Jurkat, Clone E6-1 (cell line): Measurements from ENCODE around the gene RAB37. TPM values are rescaled to one million over a fixed set of nuclear protein-coding genes. Genes with fewer than 3 reads are reported as not detected.
A peak's percentile ranks its signal among the peaks of the same experiment; 100 is the strongest.

Source experiments
- DNase-seq: peaks from one replicate; pipeline ENCODE4 v3.0.0-alpha.2; 2011; ENCODE audit warnings: low read depth, low spot score
- H3K4me3 ChIP-seq: 2 replicates; pipeline ENCODE4 v1.5.1; 2011; ENCODE audit warnings: mild to moderate bottlenecking, low read length, control low read depth, moderate library complexity
- polyA plus RNA-seq: library from polyadenylated mRNA; unstranded; fragments of >200 nt; gene quantifications from one replicate; pipeline ENCODE4 v1.2.1, GENCODE V29; 2012; ENCODE audit warnings: missing spikeins; ENCODE audit not compliant: insufficient read length, insufficient read depth

RAB37 gene, protein sequence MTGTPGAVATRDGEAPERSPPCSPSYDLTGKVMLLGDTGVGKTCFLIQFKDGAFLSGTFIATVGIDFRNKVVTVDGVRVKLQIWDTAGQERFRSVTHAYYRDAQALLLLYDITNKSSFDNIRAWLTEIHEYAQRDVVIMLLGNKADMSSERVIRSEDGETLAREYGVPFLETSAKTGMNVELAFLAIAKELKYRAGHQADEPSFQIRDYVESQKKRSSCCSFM
- polyA plus RNA-seq: 59.9 TPM

DNA sequence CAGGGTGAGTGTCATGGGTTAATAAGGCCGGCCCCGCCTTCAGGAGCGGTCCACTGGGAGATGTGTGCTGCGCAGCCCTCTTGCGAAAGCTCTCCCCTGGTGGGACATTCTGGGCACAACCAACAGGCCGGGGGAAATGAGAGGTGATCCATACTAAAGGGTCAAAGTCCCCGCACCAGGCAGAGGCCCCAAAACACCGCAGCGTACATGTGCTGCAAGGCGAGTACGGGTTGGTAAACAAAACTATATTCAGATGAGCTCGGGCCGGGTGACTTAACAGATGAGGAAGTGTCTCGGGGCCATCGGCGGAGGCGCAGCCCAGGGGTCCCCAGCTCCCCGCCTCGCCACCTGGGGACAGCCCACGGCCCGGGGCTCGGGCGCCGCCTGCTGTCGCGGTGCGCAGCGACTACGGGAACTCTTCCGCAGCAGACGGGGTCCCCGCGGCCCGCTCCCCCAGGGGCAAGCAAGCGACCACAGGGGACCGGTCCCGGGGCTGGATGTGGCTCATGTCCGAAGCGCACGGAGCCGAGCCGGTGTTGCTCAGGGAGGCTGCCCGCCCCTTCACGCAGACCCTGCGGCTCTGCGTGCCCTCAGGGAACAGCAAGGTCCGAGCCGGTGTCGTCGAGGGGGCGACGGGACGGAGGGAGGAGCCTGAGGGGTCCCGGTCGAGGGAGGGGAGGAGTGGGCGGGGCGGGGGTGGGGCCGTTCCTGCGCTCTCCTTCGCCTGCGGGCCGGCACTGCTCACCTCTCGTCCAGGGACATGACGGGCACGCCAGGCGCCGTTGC lies at the start of gene RAB37:
TSS of gene RAB37 (plus strand) at position 744 of the 786 bp plus-strand sequence. CDS start at position 761, 17 bp downstream.
- no peak for DNase-seq
- peak within 1 kb of the TSS; percentile 82 for H3K4me3 ChIP-seq

DNA sequence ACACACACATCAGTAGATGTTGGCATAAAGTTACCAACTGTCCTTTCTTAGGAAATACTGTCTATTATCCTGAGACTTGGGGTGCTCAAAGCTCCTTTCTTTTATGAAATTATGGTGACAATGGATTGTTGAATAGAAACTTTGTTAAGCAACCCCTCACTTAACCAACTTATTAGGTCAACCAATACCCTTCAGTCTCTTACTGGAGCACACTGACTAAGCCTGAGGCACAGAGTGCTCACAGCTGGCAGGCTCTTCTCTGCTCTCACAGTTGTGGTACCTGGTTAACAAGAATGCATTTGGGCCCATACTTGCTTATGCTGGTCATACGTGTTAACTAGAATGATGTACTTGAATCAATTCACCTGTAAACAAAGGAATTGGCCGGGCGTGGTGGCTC lies 49.2 kb upstream of the RAB37 start:
- H3K4me3 ChIP-seq: no peak overlapping the region
- DNase-seq: no peak

DNA sequence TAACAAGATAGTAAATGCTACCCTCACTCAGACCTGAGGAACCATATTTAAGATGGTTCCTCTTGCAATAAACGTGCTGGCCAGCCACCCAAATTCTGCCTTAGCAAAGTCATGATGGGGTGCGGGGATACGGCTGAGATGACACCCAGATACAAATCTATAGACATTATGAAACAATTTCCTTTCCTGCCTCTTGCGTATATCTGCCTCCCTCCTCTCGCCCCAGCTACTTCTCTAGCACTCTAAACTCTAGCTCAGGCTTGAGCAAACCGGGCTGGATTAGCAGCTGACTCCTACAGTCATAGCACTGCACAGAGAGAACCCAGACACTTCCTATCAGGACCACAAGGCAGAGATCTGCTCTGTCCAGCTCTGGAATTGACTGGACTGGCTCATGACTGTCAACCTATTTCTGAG lies 46.6 kb upstream of the RAB37 start:
- no peak overlapping the region for H3K4me3 ChIP-seq
- no peak for DNase-seq

DNA sequence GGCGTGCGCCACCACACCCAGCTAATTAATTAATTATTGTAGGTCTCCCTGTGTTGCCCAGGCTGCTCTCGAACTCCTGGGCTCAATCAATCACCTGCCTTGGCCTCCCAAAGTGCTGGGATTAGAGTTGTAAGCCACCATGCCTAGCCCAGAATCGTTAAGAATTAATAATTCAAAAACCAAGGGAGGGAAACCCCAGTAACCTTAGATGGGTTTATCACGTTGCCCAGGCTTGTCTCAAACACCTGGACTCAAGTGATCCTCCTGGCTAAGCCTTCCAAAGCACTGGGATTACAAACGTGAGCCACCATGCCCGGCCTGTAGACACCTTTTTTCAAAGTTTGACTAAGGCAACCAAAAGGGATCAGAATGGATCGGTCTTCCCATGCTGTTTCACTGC lies 45.9 kb upstream of the RAB37 start:
- DNase-seq: no peak

DNA sequence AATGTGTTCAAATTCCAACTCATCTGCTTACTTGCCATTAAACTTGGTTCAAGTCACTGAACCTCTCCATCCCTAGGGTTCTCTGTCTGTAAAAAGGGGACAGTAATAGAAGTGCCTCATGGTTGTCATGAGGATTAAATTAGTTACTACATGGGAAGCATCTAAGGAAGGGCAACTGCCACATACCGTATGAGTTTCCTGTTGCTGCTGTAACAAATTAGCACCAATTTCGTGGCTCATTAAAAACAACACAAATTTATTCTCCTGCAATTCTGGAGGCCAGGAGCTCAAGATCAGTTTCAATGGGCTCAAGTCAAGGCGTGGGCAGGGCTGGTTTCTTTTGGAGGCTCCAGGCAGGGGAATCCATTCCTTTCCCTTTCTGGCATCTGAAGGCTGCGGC lies 43.0 kb upstream of the RAB37 start:
- no peak for DNase-seq
- no peak overlapping the region for H3K4me3 ChIP-seq

More for the DNA sequence above, 45.9 kb upstream of the RAB37 start:
- H3K4me3 ChIP-seq: no peak overlapping the region

DNA sequence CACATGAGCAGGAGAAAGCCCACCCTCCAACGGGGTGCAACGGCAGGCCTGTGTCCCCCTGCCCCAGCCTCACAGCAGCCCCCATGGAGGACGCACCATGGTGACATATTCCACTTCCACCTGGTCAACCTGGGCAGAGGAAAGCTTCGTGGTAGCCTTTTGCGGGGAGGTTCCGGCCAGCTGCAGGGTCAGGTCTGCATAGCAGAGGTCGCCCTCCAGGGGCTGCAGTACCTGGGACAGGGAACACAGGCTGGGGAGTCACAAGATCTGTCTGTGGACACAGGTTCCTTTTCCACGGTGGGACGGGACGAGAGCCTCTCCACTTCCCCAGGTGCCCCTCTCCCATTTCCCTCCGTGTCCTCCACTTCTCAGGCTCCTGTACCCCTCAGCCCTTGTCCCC lies 41.4 kb upstream of the RAB37 start:
- no peak for DNase-seq
- H3K4me3 ChIP-seq: no peak overlapping the region

DNA sequence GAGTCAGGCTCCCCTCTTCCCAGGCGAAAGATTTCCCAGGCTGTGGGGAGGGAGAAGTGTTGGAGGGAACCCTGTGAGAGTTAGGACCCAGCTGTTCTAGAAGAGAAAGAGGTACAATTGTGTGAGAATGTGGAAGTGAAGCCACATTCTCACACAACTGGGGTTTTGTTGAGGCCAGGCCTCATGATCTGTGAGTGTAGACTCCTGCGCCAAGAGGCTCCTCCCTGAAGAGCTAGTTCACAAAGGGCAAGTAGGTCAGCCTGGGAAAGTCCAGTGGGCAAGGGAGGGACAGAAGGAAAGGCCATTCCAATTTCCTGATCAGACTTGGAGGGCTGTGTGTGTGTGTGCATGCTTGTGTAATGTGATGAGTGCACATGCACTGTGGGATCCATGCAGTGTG lies 39.5 kb upstream of the RAB37 start:
- H3K4me3 ChIP-seq: no peak overlapping the region
- no peak for DNase-seq

DNA sequence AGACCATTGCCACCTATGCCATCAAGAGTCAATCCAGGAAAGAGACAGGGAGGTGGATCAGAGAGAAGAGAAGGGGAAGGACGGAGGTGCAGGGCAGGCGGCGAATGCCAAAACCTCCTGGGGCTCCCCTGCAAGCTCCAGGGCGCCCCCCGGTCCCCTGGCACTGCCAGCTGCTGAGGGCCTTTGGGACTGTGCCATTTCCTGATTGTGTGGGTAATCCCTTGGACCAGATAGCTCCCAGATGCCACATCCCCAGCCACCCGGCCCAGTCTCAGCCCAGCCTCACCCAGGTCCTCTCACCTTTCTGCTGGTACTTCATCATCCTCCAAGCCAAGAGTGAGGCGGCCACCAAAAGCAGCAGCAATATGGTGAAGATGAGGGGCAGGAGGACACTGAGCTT lies 39.0 kb upstream of the RAB37 start:
- no peak for DNase-seq
- H3K4me3 ChIP-seq: no peak overlapping the region

DNA sequence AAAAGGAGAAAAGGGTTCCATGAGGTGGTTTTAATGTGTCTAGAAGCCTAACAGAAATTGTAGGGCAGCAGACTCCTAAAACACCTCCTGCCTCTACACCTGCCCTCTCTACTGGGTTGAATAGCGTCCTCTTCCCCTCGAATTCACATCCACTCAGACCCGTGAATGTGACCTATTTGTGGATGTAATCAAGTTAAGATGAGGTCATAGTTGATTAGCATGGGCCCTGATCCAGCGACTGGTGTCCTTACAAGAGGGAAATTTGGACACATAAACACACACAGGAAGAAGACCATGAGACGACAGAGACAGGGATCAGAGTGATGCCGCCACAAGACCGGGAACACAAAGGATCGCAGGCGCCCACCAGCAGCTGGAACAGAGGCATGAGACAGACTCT lies 37.8 kb upstream of the RAB37 start:
- H3K4me3 ChIP-seq: no peak overlapping the region
- DNase-seq: no peak

DNA sequence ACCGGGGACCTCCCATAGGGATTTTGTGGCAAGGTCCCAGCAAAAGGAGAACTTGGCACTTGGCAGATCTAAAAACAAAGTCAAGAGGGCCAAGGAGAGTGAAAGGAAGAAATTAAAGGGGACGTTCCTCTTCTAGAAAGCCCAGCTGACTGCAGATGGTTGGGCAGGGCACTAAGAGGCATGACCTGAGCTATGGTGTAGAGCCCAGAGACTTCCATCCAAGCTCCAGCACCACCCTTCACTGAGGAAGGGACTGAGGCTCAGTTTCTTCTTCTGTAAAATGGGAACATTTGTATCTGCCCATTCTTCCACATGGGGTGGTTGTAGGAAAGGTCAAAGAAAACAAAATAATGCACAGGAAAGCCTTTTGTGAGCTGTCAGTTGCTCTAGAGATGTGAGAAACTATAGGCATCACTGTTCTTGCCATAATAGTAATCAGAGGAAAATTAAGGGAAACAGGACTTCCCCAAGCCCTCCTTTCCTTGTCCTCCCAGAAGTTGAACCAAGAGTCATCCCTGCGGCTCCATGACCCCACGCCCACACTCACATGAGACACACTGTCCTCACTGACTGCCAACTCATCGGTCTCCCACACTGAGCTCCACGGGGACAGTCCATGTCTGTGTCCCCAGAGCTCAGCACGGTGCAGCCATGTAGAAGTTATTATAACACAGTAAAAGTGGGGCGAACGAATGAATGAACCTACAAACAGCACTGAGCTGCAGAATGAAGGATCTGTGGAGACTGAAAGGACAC lies 34.8 kb upstream of the RAB37 start:
- no peak for DNase-seq
- no peak overlapping the region for H3K4me3 ChIP-seq

DNA sequence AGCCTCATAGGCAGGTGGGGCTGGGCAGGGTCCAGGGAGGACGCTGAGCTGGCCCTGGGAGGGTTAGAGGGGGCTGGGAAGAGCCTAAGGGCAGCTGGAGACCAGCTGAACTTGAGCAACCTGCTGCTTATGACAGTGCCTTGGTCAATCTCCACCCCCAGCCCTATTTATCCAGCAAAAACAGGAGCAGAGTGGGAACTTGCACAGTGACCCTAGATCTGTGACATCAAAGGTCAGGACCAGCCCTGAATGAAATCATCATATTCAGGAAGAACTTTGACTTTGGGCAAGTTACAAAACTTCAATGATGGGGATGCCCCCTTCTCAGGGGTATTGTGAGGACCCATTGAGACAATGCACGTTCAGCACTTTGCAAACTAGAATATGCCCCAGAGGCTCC lies 33.7 kb upstream of the RAB37 start:
- H3K4me3 ChIP-seq: no peak overlapping the region

DNA sequence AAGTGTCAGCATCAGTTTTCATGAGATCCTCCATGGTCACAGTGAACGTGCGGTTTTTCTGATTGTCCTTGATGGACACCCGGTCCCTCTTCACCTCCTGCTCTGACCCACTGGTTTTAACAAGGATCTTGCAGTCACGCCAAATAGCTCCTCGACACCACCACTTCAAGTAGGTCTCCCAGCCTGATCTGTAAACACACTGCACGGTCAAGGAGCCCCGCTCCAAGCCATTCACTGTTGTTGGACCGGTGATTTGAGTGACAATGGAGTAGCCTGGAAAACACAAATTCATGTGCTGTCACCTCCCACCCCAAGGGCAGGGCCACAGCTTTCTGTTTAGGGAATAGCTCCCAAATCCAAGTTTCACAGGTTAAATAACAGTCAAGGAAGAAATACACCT lies 32.5 kb upstream of the RAB37 start:
- no peak for DNase-seq
- H3K4me3 ChIP-seq: no peak overlapping the region

More for the DNA sequence above, 33.7 kb upstream of the RAB37 start:
- no peak for DNase-seq

DNA sequence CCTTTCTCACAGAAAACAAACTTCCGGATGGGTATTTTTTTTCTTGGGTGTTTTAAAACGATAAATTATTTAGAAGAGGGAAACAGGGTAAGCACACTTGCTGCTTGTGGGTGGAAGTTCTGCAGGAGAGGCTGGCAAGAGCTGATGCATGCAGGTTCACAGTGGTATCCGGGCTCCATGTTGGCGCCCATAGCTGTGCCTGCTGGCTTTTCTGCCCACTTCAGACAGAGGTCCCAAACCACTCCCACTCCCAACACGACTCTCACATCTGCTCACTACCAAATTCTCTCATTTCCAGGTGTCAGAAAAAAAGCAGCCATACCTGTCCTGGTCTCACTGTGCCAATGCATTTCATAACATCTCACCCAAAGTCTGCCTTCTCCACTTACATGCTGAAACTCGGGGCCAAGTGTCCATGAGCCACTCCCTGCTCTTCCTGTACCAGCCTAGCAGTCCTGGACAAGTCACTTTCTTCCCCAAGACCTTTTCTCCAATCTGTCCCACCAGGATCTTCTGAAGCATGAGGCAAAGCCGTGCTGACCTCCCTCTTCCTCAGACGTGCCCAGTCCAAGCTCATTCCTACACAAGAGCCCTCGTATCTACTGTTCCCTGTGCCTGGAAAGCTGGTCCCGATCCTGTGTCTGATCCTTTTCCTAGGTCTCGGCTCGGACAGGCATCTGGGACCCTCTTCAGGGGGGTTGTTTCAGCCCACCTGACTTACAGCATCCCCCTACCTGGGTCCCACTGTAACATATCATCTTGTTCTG lies 25.8 kb upstream of the RAB37 start:
- DNase-seq: no peak
- H3K4me3 ChIP-seq: no peak overlapping the region

DNA sequence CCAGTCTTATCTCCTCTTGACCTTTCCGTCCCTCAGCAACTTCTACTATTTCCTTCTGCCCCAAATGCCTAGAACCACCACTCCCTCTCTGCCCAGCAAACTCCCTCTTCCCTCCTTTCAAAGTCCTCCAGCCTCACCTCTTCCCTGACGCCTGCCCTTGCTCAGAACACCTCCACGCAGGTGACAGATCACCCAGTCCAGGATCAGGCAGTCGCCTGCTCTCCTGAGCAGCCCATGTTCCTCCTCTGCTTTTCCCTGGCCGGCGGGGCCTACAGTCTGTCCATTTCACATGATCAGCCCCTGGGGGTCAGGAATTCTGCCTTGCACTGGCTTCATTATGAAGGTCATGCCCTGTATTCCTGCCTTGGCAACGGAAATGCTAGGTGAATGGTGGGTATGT lies 24.8 kb upstream of the RAB37 start:
- no peak overlapping the region for H3K4me3 ChIP-seq
- DNase-seq: no peak

DNA sequence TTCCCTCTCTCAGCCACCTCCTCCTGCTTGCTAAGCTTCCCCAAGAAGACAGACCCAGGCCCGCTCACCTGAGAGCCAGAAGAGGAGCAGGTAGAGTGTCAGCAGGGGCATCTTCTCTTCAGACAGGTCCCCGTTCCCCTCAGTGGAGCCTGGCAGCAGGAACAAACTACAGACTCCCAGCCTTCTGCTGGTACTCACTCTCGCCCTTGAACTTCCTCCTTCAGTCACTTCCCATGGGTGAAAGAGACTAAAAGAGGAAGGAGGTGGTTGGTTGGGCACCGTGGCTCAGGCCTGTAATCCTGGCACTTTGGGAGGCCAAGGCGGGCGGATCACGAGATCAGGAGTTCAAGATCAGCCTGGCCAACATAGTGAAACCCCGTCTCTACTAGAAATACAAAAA lies 24.3 kb upstream of the RAB37 start, which contains the start of gene CD300LF:
TSS of gene CD300LF (minus strand) at position 168 of the 400 bp plus-strand sequence. CDS start at position 111, 57 bp downstream.
- H3K4me3 ChIP-seq: no peak within 1 kb of the TSS
- no peak for DNase-seq

DNA sequence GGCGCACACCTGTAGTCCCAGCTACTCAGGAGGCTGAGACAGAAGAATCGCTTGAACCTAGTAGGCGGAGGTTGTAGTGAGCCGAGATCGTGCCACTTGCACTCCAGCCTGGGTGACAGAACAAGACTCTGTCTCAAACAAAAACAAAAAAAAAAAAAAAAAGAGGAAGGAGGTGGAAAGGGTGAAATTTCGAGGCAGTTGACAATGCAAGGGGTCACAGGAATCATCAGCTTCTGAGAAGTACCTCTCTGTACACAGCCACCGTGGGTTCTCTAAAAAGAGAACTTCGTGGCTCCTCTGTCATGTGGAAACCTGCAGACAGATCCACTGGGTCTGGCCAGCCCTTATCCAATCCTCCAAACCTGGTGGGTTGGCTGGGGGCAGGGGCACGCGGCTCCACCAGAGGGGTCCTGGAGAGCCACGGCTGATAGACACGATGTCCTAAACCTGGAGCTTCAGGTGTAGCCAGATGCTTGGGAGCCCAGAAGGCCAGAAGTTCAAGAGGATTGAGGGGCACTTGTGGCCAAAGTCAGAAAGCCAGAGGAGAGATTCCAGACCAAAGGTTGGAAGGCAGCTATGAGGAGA lies 23.8 kb upstream of the RAB37 start:
- DNase-seq: no peak
- H3K4me3 ChIP-seq: no peak overlapping the region

DNA sequence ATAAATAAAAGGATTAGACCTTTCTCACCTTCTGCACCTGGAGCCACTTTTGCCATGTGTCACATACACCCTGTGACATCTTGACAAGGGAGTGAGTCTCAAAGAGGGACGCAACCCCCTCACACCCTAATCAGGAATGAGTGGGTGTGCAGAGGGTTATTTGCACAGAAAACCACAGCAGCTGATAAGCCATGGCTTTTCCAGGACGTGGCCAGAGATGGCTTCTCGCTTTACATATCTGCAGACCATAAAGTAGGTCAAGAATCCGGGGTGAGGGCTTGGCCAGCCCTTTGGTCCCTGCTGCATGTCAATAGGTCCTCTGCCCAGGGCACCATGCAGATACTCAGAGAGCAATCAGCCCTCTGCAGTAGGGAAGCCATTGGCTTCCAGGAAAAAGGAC lies 21.9 kb upstream of the RAB37 start:
- DNase-seq: no peak
- no peak overlapping the region for H3K4me3 ChIP-seq

DNA sequence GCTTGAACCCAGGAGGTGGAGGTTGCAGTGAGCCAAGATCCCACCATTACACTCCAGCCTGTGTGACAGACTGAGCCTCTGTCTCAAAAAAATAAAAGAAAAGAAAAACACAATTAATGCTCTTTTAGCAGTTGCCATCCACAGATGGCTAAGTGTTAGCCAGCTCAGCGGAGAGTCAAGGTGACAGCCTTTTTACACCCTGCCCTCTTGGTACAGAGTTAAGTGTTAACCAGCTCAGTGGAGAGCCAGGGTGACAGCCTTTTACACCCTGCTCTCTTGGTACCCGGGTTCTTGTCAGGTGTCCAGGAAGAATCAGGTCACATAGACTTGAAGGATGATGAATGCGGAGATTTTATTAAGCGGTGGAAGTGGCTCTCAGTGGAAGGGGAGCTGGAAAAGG lies 16.6 kb upstream of the RAB37 start:
- DNase-seq: no peak
- H3K4me3 ChIP-seq: no peak overlapping the region

DNA sequence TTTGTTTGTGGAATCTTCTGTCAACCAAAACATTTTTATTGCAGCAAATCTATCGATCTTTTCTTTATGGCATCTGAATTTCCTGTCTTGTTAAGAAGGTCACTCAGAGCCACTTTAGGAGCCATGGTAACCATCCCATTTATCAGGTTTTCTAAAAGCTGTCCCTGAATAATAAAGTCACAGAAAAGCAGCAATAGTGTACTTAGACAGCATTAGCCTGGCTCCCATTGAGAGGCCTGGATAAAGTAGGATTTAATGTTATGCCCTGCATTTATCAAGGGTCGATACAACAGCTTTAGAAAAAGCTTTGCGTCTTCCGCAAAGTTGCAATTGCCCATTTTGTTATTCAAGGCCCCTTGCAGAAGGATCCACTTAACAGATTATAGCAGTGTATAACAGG lies 14.3 kb upstream of the RAB37 start:
- DNase-seq: no peak
- H3K4me3 ChIP-seq: no peak overlapping the region
